Subcutaneous abdominal adipose tissue (tissue), 5 donors: Measurements from ENCODE around the gene PPP2R5C.

Experiments
- H3K27ac ChIP-seq: one replicate; pipeline ENCODE4 v1.7.0; 2013; ENCODE audit warnings: low read depth, mild to moderate bottlenecking, inconsistent platforms, low read length, moderate library complexity
- H3K27me3 ChIP-seq, 5 donors: one replicate each; pipeline ENCODE4 v1.7.0; 2013; ENCODE audit warnings: low read length in 5 of 5, inconsistent platforms in 1 of 5; ENCODE audit not compliant: control insufficient read depth in 5 of 5, insufficient read depth in 4 of 5
- H3K36me3 ChIP-seq, 5 donors: one replicate each; pipeline ENCODE4 v1.7.0; 2013; ENCODE audit warnings: low read length in 5 of 5; ENCODE audit not compliant: control insufficient read depth in 5 of 5, insufficient read depth in 5 of 5
- H3K4me1 ChIP-seq, 5 donors: one replicate each; pipeline ENCODE4 v1.7.0; 2013; ENCODE audit warnings: low read length in 5 of 5, mild to moderate bottlenecking in 3 of 5, moderate library complexity in 1 of 5; ENCODE audit not compliant: control insufficient read depth in 5 of 5, insufficient read depth in 5 of 5
- H3K4me3 ChIP-seq, 5 donors: one replicate each; pipeline ENCODE4 v1.7.0; 2013; ENCODE audit warnings: low read length in 5 of 5, low read depth in 1 of 5
- H3K9ac ChIP-seq, 5 donors: one replicate each; pipeline ENCODE4 v1.7.0; 2013; ENCODE audit warnings: low read length in 5 of 5, mild to moderate bottlenecking in 4 of 5, moderate library complexity in 3 of 5
- H3K9me3 ChIP-seq, 5 donors: one replicate each; pipeline ENCODE4 v1.7.0; 2013; ENCODE audit warnings: low read length in 5 of 5; ENCODE audit not compliant: control insufficient read depth in 5 of 5
- donor health status: healthy.
- donor health status: healthy.
- donor health status: healthy.
- donor health status: healthy.
- donor health status: healthy.

PPP2R5C gene

DNA sequence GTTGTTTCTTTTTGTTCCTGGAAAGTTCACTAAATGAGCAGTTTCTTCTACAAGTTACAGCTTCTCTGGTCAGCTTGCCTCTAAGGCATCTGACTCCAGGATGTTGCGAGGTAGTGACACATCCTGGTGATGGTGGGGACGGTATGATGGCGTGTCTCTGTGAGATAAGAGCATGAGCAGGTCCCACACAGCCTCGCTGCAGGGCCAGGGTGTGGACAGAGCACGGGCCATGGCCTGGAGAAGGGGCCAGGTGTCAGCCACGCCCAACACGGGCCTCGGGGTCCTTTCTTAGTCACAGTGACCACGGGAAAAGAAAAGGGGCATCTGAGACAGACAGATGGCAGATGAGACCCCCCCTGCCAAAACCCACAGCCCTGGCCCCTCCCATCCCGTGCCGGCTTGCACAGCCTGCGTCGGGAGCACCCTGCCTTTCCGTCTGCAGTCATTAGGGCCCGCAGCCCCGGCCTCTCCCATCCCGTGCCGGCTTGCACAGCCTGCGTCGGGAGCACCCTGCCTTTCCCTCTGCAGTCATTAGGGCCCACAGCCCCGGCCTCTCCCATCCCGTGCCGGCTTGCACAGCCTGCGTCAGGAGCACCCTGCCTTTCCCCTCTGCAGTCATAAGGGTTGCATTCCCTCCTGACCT is 123.5 kb downstream of the PPP2R5C start:
- H3K4me3 ChIP-seq: no peak overlapping the region
- no peaks in the 10 kb centered on the region for H3K9me3 ChIP-seq
- peaks cover 0 to 70% (median 60%) of the 10 kb centered on the region in 5 donors for H3K36me3 ChIP-seq
- H3K4me1 ChIP-seq: peaks cover 0 to 4% (median under 1%) of the 10 kb centered on the region in 5 donors
- no peak overlapping the region for H3K27ac ChIP-seq
- H3K27me3 ChIP-seq: no peaks in the 10 kb centered on the region
- H3K9ac ChIP-seq: no peak overlapping the region

- peaks cover 0 to 78% (median 66%) of the 10 kb centered on the region in 5 donors for H3K36me3 ChIP-seq
- H3K27ac ChIP-seq: no peak overlapping the region
- H3K27me3 ChIP-seq: no peaks in the 10 kb centered on the region
Observed at GRCh38 chr14:101887219-101887618, 125.7 kb downstream of the PPP2R5C start.

DNA sequence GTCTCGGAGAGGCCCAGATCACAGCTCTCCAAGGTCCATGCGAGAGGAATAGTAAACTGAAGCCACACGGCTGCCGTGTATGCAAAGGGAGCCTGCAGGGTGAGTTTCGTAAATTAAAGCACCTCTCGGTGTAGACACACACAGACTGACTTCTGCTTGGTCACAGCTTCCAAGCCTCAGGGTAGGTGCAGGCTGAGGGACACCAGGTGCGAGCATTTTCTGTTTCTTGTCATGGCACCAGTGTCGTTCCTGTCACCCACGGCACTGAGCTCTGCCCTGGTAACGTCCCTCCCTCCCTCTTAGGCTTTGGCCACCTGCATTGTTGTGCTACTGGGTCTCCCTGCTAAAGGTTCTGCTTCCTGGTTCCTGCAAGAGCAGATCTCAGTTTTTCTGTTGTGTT is 126.7 kb downstream of the PPP2R5C start:
- H3K9me3 ChIP-seq: no peaks in the 10 kb centered on the region
- H3K9ac ChIP-seq: no peak overlapping the region
- no peaks in the 10 kb centered on the region for H3K4me1 ChIP-seq
- H3K36me3 ChIP-seq: peaks cover 0 to 81% (median 67%) of the 10 kb centered on the region in 5 donors
- H3K4me3 ChIP-seq: no peak overlapping the region
- no peaks in the 10 kb centered on the region for H3K27me3 ChIP-seq
- no peak overlapping the region for H3K27ac ChIP-seq

More at GRCh38 chr14:101887219-101887618, 125.7 kb downstream of the PPP2R5C start:
- no peaks in the 10 kb centered on the region for H3K4me1 ChIP-seq
- H3K9me3 ChIP-seq: no peaks in the 10 kb centered on the region
- H3K9ac ChIP-seq: no peak overlapping the region
- no peak overlapping the region for H3K4me3 ChIP-seq

DNA sequence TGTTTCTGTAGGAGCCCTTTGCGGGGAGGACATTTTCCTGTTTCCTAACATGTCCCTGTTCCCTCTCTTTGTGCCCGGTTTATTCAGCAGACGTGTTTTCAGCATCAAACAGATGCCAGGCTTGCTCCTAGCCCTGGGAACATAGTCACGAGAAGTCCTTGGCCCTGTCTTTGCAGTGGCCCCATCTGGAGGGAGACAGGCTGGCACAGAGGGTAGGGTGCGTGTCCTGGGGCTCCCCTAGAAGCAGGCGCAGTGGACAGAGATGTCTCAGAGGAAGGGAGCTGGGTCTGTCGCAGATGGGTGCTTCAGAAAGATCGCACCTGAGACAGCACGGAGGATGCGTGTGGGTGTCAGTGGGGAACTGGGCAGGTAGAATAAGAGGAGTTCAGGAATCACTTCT is 127.9 kb downstream of the PPP2R5C start:
- Histone ChIP-seq H3K4me3 (no peak overlapping the region), H3K27ac (no peak overlapping the region), H3K9ac (no peak overlapping the region), H3K27me3 (no peaks in the 10 kb centered on the region), H3K9me3 (no peaks in the 10 kb centered on the region), H3K4me1 (no peaks in the 10 kb centered on the region), H3K36me3 (peaks cover 5 to 74% (median 62%) of the 10 kb centered on the region in 5 donors)

GRCh38 chr14:101889898-101890297 is 128.4 kb downstream of the PPP2R5C start:
- Histone ChIP-seq H3K9me3 (no peaks in the 10 kb centered on the region), H3K27ac (no peak overlapping the region), H3K27me3 (no peaks in the 10 kb centered on the region), H3K4me1 (no peaks in the 10 kb centered on the region), H3K9ac (no peak overlapping the region), H3K36me3 (peaks cover 11 to 73% (median 62%) of the 10 kb centered on the region in 5 donors), H3K4me3 (no peak overlapping the region)

DNA sequence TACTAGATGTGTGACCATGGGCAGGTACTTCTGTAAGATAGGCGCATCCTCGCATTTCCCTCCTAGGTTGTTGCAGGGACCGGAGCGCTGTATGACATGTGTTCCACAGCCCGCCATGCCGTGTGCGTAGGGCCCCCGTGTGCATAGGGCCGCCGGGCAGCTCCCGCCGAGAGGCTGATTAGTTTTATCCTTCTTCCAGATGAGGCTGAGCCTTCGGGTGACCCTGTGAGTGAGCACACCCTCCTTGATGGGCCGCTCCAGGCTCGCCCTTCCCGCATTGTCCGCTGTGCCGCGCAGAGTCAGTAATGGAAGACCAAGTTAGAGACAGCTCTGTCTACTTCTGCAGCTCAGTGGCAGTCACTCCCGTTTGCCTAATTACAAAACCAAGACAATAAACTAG is 130.0 kb downstream of the PPP2R5C start:
- Histone ChIP-seq H3K27me3 (no peaks in the 10 kb centered on the region), H3K9ac (no peak overlapping the region), H3K4me1 (no peaks in the 10 kb centered on the region), H3K27ac (no peak overlapping the region), H3K4me3 (no peak overlapping the region), H3K9me3 (no peaks in the 10 kb centered on the region), H3K36me3 (peaks cover 18 to 77% (median 64%) of the 10 kb centered on the region in 5 donors)

- no peak overlapping the region for H3K9ac ChIP-seq
- H3K4me1 ChIP-seq: no peaks in the 10 kb centered on the region
- no peaks in the 10 kb centered on the region for H3K27me3 ChIP-seq
- H3K9me3 ChIP-seq: no peaks in the 10 kb centered on the region
- no peak overlapping the region for H3K27ac ChIP-seq
- H3K4me3 ChIP-seq: no peak overlapping the region
- H3K36me3 ChIP-seq: peaks cover 18 to 74% (median 65%) of the 10 kb centered on the region in 5 donors
Observed at GRCh38 chr14:101893759-101894158, 132.2 kb downstream of the PPP2R5C start.

- H3K27me3 ChIP-seq: no peaks in the 10 kb centered on the region
- H3K36me3 ChIP-seq: peaks cover 18 to 73% (median 65%) of the 10 kb centered on the region in 5 donors
- no peak overlapping the region for H3K27ac ChIP-seq
- H3K4me1 ChIP-seq: no peaks in the 10 kb centered on the region
- H3K9me3 ChIP-seq: no peaks in the 10 kb centered on the region
- no peak overlapping the region for H3K9ac ChIP-seq
- H3K4me3 ChIP-seq: no peak overlapping the region
Observed at GRCh38 chr14:101894365-101895081, 133.0 kb downstream of the PPP2R5C start.

GRCh38 chr14:101895256-101895655 is 133.7 kb downstream of the PPP2R5C start:
- no peaks in the 10 kb centered on the region for H3K27me3 ChIP-seq
- peaks cover 18 to 74% (median 65%) of the 10 kb centered on the region in 5 donors for H3K36me3 ChIP-seq

DNA sequence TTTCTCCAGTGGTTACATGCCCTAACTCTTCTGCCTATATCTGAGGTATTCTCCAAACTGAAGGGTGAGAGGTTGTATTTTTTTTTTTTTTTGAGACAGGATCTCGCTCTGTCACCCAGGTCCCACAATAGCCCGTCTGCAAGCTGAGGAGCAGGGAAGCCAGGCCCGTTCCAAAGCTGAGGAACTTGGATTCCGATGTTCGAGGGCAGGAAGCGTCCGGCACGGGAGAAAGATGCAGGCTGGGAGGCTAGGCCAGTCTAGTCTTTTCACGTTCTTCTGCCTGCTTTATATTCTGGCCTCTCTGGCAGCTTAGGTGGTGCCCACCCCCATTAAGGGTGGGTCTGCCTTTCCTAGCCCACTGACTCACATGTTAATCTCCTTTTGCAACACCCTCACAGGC is 135.8 kb downstream of the PPP2R5C start:
- H3K9ac ChIP-seq: no peak overlapping the region
- peaks cover 21 to 81% (median 72%) of the 10 kb centered on the region in 5 donors for H3K36me3 ChIP-seq

More at GRCh38 chr14:101895256-101895655, 133.7 kb downstream of the PPP2R5C start:
- Histone ChIP-seq H3K4me1 (no peaks in the 10 kb centered on the region), H3K4me3 (no peak overlapping the region), H3K27ac (no peak overlapping the region), H3K9ac (no peak overlapping the region), H3K9me3 (no peaks in the 10 kb centered on the region)

More for the DNA sequence above, 135.8 kb downstream of the PPP2R5C start:
- H3K4me3 ChIP-seq: no peak overlapping the region
- H3K9me3 ChIP-seq: no peaks in the 10 kb centered on the region
- H3K4me1 ChIP-seq: no peaks in the 10 kb centered on the region
- H3K27ac ChIP-seq: no peak overlapping the region
- no peaks in the 10 kb centered on the region for H3K27me3 ChIP-seq
